ENCODE results near the gene GP9. TPM values are rescaled to one million over a fixed set of nuclear protein-coding genes. Genes with fewer than 3 reads are reported as not detected.
A peak's percentile ranks its signal among the peaks of the same experiment; 100 is the strongest.
"Not testable (repeated sequence)": the region's sequence is repeated elsewhere in the genome, so short reads cannot be mapped to it uniquely, and the experiment has no call there.

The GP9 gene
- total RNA-seq, 3 donors from 2014 or later (not counting 1 experiment from before 2014, with no cell fraction given) = 0.86 to 8.6 (median 3.8) TPM

DNA sequence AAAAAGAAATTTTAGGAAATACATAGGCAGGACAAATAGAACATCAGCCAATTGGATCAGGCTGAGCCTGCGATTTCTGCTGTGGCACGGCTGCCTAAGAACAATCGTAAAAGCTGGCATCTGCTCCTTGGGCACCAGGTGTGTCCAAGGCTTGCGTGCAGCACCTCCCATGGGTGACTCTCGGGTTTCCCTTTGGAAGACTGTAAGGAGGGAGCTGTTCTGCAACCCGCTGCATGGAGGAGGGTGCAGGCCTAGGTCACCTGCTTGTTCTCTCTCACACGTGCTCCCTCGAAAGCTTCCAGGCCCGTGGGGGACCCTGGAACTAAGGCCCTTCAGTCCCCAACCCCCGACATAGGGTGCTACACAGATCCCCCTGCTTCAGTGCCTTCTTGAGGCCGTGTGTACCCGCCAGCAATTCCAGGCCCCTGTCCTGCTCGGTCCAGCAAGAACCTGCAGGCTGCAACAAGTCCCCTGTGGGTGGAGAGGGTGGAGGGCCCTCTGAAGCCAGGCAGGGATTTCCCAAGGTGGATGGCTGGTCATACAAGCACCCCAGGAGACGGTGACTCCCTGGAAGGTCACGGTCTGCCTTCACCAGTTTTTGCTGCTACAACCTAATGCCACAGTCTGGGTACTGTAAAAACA is 3.4 kb downstream of the GP9 start:
- Mint-ChIP-seq H3K4me1 (peaks cover 8 to 19% of the 10 kb centered on the region in 2 donors), H3K27me3 (ENCODE audit: low read depth in 2 of 2) (no peaks in the 10 kb centered on the region), H3K27ac (no peak overlapping the region), H3K36me3 (no peaks in the 10 kb centered on the region), H3K9me3 (no peaks in the 10 kb centered on the region), H3K4me3 (no peak overlapping the region)
- Histone ChIP-seq H3K36me3 (ENCODE audit: control insufficient read depth, insufficient read depth, low read length) (no peaks in the 10 kb centered on the region), H3K9me3 (ENCODE audit: control insufficient read depth, insufficient read depth, low read length) (no peaks in the 10 kb centered on the region), H3K4me3 (ENCODE audit: low read length) (no peak overlapping the region), H3K4me1 (ENCODE audit: control insufficient read depth, insufficient read depth, low read length) (peaks cover 16% of the 10 kb centered on the region), H3K27ac (ENCODE audit: low read length) (no peak overlapping the region), H3K27me3 (ENCODE audit: control insufficient read depth, insufficient read depth, low read length) (no peaks in the 10 kb centered on the region)
- intact Hi-C loops (cut with micrococcal nuclease) = no loop called here
- WGBS (ENCODE audit: insufficient coverage) = 91% methylated on average over 15 of the region's 15 CpGs
- no peak for ATAC-seq
- no peak for DNase-seq
- TF ChIP-seq CTCF (IDR thresholded peaks at IDR 0.05) = no peak

DNA sequence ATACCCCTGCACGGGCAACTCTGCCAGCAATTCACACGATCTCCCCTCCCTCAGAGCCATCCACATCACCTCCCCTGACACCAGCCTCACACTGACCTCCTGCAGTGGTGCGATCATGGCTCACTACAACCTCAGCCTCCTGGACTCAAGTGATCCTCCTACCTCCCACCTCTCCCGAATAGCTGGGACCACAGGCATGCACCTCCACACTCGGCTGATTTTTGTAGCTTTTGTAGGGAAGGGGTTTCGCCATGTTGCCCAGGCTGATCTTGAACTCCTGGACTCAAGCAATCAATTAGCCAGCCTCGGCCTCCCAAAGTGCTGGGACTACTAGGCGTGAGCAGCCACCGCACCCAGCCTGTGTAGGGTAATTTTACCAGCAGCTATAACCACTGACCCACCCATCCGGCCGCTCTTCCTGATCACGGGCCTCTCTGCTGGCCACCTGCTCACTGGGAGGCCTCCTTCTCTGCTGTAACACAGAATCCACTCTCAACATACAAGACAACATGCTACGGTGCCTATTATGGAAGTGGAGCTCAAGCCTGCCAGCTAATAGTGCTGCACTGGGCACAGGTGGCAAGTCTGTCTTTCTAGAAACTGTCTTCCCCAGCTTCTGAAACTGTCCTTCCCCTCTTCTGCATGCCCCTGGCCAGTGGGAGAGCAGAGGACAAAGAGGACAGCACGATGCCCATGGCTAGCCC is 4.6 kb downstream of the GP9 start:
- Histone ChIP-seq H3K27me3 (ENCODE audit: control insufficient read depth, insufficient read depth, low read length) (no peaks in the 10 kb centered on the region), H3K4me1 (ENCODE audit: control insufficient read depth, insufficient read depth, low read length) (peaks cover 28% of the 10 kb centered on the region), H3K27ac (ENCODE audit: low read length) (no peak overlapping the region), H3K9me3 (ENCODE audit: control insufficient read depth, insufficient read depth, low read length) (peaks cover 2% of the 10 kb centered on the region), H3K36me3 (ENCODE audit: control insufficient read depth, insufficient read depth, low read length) (no peaks in the 10 kb centered on the region), H3K4me3 (ENCODE audit: low read length) (no peak overlapping the region)
- Mint-ChIP-seq H3K4me3 (peak overlapping the region; percentile 0), H3K27me3 (ENCODE audit: low read depth in 2 of 2) (no peaks in the 10 kb centered on the region), H3K36me3 (no peaks in the 10 kb centered on the region), H3K27ac (peak overlapping the region in 1 of 2 donors; percentile 17), H3K4me1 (peaks cover 20 to 32% of the 10 kb centered on the region in 2 donors), H3K9me3 (no peaks in the 10 kb centered on the region)
- ATAC-seq (no peak), DNase-seq (no peak)
- WGBS (ENCODE audit: insufficient coverage) = 86% methylated on average over 12 of the region's 14 CpGs
- TF ChIP-seq CTCF (IDR thresholded peaks at IDR 0.05) = no peak
- intact Hi-C loops (cut with micrococcal nuclease) = loop anchor here (5.0 kb wide), 1 partner anchor 38 kb away; no protein-coding TSS in a partner anchor

DNA sequence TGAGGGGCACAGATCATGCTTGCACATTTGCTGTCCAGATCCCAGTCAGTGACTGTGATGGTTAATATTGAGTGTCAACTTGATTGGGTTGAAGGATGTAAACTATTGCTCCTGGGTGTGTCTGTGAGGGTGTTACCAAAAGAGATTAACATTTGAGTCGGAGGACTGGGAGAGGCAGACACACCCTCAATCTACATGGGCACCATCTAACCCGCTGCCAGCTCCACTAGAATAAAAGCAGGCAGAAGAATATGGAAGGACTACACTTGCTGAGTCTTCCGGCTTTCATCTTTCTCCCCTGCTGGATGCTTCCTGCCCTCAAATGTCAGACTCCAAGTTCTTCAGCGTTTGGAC is 5.1 kb downstream of the GP9 start:
- no peak overlapping the region for H3K27ac ChIP-seq (ENCODE audit: low read length)
- Mint-ChIP-seq H3K4me1 (peaks cover 25 to 37% of the 10 kb centered on the region in 2 donors), H3K9me3 (no peaks in the 10 kb centered on the region), H3K27ac (peak overlapping the region in 1 of 2 donors; percentile 17), H3K36me3 (no peaks in the 10 kb centered on the region), H3K4me3 (peak overlapping the region; percentile 0), H3K27me3 (ENCODE audit: low read depth in 2 of 2) (no peaks in the 10 kb centered on the region)
- peaks cover 33% of the 10 kb centered on the region for H3K4me1 ChIP-seq (ENCODE audit: control insufficient read depth, insufficient read depth, low read length)
- H3K4me3 ChIP-seq (ENCODE audit: low read length) = no peak overlapping the region
- WGBS (ENCODE audit: insufficient coverage) = 90% methylated on average over 4 of the region's 4 CpGs
- ATAC-seq (no peak), DNase-seq (no peak)
- intact Hi-C loops (cut with micrococcal nuclease) = loop anchor here (5.0 kb wide), 1 partner anchor 38 kb away; no protein-coding TSS in a partner anchor
- TF ChIP-seq CTCF (IDR thresholded peaks at IDR 0.05) = no peak
- H3K9me3 ChIP-seq (ENCODE audit: control insufficient read depth, insufficient read depth, low read length) = peaks cover 2% of the 10 kb centered on the region
- no peaks in the 10 kb centered on the region for H3K27me3 ChIP-seq (ENCODE audit: control insufficient read depth, insufficient read depth, low read length)
- no peaks in the 10 kb centered on the region for H3K36me3 ChIP-seq (ENCODE audit: control insufficient read depth, insufficient read depth, low read length)

DNA sequence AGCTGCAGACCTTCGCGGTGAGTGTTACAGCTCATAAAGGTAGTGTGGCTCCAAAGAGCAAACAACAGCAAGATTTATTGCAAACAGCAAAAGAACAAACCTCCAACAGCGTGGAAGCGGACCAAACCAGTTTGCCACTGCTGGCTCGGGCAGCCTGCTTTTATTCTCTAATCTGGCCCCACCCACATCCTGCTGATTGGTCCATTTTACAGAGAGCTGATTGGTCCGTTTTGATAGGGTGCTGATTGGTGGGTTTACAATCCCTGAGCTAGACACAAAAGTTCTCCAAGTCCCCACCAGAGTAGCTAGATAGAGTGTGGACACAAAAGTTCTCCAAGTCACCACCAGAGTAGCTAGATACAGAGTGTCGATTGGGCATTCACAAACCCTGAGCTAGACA is 7.1 kb downstream of the GP9 start:
- H3K27ac Mint-ChIP-seq = peak overlapping the region; percentile 7 to 94
- peaks cover 46% of the 10 kb centered on the region for H3K4me1 ChIP-seq (ENCODE audit: control insufficient read depth, insufficient read depth, low read length)
- not testable (repeated sequence) for H3K36me3 ChIP-seq (ENCODE audit: control insufficient read depth, insufficient read depth, low read length); H3K9me3 Mint-ChIP-seq; H3K9me3 ChIP-seq (ENCODE audit: control insufficient read depth, insufficient read depth, low read length); H3K27me3 Mint-ChIP-seq (ENCODE audit: low read depth in 2 of 2); H3K27me3 ChIP-seq (ENCODE audit: control insufficient read depth, insufficient read depth, low read length); H3K4me3 ChIP-seq (ENCODE audit: low read length); ATAC-seq; H3K27ac ChIP-seq (ENCODE audit: low read length); H3K36me3 Mint-ChIP-seq
- H3K4me1 Mint-ChIP-seq = peaks cover 28 to 39% of the 10 kb centered on the region in 2 donors
- DNase-seq = peak in 1 of 2 donors; percentile 24
- H3K4me3 Mint-ChIP-seq = peak overlapping the region; percentile 55
- WGBS (ENCODE audit: insufficient coverage) = 93% methylated on average over 7 of the region's 7 CpGs
- intact Hi-C loops (cut with micrococcal nuclease) = loop anchor here (5.0 kb wide), 1 partner anchor 40 kb away; no protein-coding TSS in a partner anchor
